IPS-15b (cell line): ENCODE measurements around the gene BCL2L2.

Experiments used
- H3K27me3 ChIP-seq: one replicate; pipeline ENCODE4 v1.6.1; 2013; ENCODE audit warnings: low read length; ENCODE audit not compliant: control insufficient read depth, insufficient read depth
- H3K36me3 ChIP-seq: one replicate; pipeline ENCODE4 v1.6.1; 2013; ENCODE audit warnings: low read length; ENCODE audit not compliant: control insufficient read depth, insufficient read depth
- H3K4me1 ChIP-seq: one replicate; pipeline ENCODE4 v1.6.1; 2013; ENCODE audit warnings: mild to moderate bottlenecking, low read length; ENCODE audit not compliant: control insufficient read depth, insufficient read depth
- H3K4me3 ChIP-seq: one replicate; pipeline ENCODE4 v1.5.1; 2013; ENCODE audit warnings: low read depth, low read length
- H3K9ac ChIP-seq: one replicate; pipeline ENCODE4 v1.6.1; 2013; ENCODE audit warnings: low read depth, mild to moderate bottlenecking, low read length
- H3K9me3 ChIP-seq: one replicate; pipeline ENCODE4 v1.6.1; 2013; ENCODE audit warnings: mild to moderate bottlenecking, low read length; ENCODE audit not compliant: control insufficient read depth, insufficient read depth

Gene BCL2L2

DNA sequence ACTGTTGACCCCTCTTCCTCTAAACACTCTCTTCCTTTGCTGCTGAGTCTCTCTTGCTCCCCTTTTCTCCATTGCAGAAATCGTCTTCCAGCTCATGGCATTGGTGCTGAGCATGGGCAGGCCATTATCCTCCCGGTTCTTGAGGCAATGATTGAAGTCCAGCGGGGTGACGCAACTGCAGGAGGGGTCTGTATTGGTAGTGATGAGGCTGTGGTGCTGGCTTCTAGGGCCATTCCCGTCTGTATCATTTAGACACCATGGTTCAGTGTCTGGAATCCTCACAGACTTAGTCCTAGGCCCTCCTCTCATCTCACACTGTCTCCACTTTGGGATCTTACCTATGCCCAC lies 46.8 kb downstream of the BCL2L2 start:
- peak overlapping the region; percentile 72 for H3K4me3 ChIP-seq
- peaks cover 41% of the 10 kb centered on the region for H3K27me3 ChIP-seq
- no peak overlapping the region for H3K9ac ChIP-seq
- H3K4me1 ChIP-seq: no peaks in the 10 kb centered on the region
- peaks cover 3% of the 10 kb centered on the region for H3K36me3 ChIP-seq
- no peaks in the 10 kb centered on the region for H3K9me3 ChIP-seq

DNA sequence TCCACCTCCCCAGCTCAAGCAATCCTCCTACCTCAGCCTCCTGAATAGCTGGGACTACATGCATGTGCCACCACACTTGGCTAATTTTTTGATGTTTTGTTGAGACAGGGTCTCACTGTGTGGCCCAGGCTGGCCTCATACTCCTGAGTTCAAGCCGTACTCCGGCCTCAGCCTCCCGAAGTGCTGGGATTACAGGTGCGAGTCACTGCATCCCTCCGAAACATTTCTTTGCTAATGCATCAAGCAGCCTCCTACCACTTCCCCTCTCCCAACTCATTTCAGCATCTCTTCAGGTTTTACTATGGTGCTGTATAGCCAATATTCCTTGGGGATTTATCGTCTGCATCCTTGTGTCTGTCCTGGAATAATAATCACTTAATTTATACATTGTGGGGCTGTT lies 48.4 kb downstream of the BCL2L2 start:
- peaks cover 41% of the 10 kb centered on the region for H3K27me3 ChIP-seq
- no peaks in the 10 kb centered on the region for H3K4me1 ChIP-seq
- no peak overlapping the region for H3K9ac ChIP-seq
- no peaks in the 10 kb centered on the region for H3K9me3 ChIP-seq
- peaks cover 3% of the 10 kb centered on the region for H3K36me3 ChIP-seq
- no peak overlapping the region for H3K4me3 ChIP-seq

DNA sequence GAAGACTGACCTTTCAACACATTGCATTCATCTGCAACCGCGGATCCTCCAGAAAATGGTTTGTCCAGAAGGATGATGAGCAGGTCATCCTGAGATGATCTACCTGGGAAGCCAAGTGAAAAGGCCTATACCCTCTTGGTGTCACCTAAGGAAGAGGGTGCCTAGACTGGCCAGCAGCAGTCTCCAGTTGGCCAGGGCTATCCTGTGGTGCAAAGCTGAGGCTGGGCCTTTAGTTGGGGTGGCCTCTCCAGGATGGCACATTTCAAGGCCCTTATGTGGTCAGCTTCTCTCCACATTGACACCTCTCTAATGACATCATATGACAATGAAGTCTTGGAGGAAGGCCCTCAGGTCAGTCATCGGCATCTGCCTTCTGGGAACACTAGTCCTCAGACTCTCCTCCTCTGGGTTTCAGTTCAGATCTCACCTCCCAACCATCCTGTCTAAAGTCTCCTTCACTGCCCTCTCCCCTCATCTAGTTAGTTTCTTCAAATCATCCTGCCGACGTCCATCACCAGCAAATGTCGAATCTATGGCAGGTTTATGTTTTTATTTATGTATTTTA lies 49.3 kb downstream of the BCL2L2 start:
- peaks cover 36% of the 10 kb centered on the region for H3K27me3 ChIP-seq

DNA sequence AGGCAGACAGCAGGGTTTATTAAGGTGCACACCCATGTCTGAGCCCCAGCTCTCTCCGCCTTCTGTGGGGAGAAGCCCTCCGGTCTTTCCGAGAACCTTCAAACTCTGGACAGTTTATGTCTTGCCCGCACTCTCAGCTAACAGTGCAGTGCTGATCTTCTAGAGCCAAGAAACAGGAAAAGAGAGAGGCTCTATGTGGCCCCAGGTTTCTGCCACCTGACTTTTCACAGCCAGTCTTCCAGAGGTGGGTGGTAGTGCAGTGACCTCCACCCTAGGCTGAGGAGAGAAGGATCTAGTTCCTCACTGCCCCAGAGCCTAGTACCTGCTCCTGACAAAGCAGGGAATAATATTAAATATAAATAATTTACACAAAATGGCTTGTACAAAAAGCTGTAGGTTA lies 50.0 kb downstream of the BCL2L2 start:
- no peak overlapping the region for H3K9ac ChIP-seq
- H3K4me1 ChIP-seq: peaks cover 2% of the 10 kb centered on the region
- no peak overlapping the region for H3K4me3 ChIP-seq
- H3K9me3 ChIP-seq: no peaks in the 10 kb centered on the region
- peaks cover 29% of the 10 kb centered on the region for H3K27me3 ChIP-seq
- peaks cover 7% of the 10 kb centered on the region for H3K36me3 ChIP-seq

More for the DNA sequence above, 49.3 kb downstream of the BCL2L2 start:
- Histone ChIP-seq H3K4me1 (peaks cover 2% of the 10 kb centered on the region), H3K9ac (no peak overlapping the region), H3K4me3 (no peak overlapping the region), H3K9me3 (no peaks in the 10 kb centered on the region), H3K36me3 (peaks cover 7% of the 10 kb centered on the region)

DNA sequence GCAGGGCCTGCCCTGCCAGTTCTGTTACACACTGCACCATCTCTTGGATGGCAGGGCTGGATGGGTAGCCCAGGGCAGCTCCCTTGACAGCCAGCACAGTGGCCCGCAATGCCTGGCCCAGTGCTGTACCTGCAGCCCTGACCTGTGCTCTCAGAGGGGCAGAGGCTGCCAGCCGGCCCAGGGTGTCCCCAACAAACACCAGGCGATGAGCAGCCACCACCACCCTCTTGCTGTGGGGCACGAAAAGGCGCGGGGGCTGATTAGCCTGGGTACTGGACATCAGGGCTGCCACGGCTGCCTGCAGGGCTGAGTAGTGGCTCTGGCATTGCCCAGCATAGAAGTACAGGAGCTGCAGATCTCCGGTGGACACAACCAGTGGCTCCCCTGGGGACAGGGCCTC lies 50.6 kb downstream of the BCL2L2 start:
- Histone ChIP-seq H3K9ac (no peak overlapping the region), H3K27me3 (peaks cover 28% of the 10 kb centered on the region), H3K4me1 (peaks cover 2% of the 10 kb centered on the region), H3K4me3 (no peak overlapping the region), H3K9me3 (no peaks in the 10 kb centered on the region), H3K36me3 (peaks cover 7% of the 10 kb centered on the region)

DNA sequence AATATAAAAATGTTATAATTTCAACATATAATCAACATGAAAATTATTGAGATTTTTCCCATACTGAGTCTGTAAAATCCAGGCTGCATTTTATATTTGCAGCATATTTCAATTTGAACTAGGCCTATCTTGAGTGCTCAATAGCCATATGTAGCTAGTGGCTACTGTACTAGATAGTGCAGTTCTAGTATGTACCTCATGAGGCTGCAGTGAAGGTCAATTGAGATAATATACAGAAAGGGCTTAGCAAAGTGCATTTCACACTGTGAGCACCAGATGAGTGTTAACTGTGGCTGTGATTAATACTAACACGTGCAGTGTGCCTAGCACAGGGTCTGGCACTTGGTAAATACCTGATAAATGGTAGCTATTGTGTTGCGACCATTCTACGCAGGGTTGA lies 51.4 kb downstream of the BCL2L2 start:
- H3K4me3 ChIP-seq: no peak overlapping the region
- peaks cover 26% of the 10 kb centered on the region for H3K27me3 ChIP-seq
- peaks cover 7% of the 10 kb centered on the region for H3K36me3 ChIP-seq
- no peak overlapping the region for H3K9ac ChIP-seq
- H3K9me3 ChIP-seq: no peaks in the 10 kb centered on the region
- H3K4me1 ChIP-seq: peaks cover 3% of the 10 kb centered on the region

DNA sequence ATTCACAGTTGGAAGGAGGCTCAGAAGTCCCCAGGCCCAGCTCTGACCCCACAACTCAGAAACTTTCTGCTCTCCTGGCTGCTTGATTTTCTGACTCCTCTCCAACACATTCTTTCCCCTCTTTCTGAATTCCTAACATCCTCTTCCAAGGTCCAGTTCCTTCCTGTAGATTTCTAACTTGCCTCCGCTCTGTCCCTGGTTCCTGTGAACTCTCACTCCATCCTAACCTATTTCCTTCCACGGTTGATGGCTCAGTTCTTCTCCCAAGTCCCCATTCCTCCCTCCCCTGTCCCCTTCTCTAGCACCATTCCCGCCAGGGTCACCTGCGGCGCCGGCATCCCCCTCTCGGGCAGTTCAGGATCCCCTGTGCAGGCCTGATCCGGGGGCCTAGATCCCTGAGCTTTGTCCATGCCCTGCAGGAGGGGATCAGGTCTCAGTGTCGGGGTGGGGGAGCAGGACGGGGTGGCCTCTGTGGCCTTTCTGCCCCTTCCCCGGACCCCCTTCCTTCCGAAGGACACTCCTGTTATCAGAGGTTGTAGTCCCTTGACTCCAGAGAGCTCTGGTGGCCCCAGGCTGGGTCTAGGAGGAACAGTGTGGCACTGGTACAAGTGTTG lies 52.0 kb downstream of the BCL2L2 start:
- Histone ChIP-seq H3K4me3 (no peak overlapping the region), H3K27me3 (peaks cover 20% of the 10 kb centered on the region), H3K36me3 (peaks cover 7% of the 10 kb centered on the region), H3K9ac (no peak overlapping the region), H3K4me1 (peaks cover 4% of the 10 kb centered on the region), H3K9me3 (no peaks in the 10 kb centered on the region)

DNA sequence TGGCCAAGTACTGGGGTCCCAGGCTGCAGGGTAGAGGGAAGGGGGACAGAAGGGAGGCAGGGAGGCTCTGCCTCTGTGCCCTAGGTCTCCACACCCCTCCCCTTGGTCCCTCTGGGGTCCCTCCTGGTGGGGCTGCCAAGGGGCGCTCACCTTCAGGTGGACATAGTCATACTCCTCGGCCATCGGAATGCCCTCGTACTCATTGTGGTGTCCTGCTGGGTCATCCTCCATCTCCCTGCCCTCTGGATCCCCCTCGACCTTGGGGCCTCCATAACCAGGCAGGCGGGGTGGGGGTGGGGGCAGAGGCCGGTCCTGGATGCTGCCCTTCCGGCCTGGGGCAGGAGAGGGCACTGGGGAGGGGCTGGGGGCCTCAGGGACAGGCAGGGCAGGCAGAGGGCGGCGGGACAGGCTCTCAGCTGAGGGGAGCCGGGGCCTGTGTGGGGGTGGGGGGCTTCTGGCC lies 52.6 kb downstream of the BCL2L2 start:
- no peaks in the 10 kb centered on the region for H3K9me3 ChIP-seq
- H3K27me3 ChIP-seq: peaks cover 15% of the 10 kb centered on the region
- H3K36me3 ChIP-seq: peaks cover 7% of the 10 kb centered on the region

DNA sequence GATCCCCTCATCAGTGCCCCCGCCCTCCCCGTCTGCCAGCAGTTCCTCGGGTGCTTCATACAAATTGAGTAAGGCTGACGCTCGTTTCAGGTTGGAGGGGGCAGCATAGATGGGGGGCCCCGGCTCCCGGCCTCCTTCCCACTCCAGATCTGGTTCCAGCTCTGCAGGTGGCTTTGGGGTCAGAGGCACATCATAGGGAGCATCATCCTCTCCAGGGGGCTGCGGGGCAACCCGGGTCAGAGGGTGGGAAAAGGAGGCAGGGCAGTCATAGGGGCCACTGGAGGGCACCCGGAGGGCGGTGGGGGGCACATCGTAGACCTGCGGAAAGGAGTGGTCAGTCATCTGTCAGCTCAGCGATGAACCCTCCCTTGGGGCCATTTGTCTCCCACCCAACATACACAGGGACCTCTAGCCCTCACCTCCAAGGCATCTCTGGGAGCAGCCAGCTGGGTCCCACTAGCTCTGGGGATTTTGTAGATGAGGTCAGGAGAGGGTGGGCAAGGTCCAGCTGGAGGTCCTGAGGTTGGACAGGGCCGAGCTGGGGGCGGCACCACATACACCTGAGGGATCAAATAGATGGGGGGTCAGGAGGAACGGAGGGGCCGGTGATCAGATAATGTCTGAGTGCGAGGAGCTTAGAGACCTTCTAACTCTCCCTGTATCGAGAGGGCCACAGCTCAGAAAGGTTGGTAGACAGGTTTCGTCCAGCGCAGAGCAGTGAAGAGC lies 53.3 kb downstream of the BCL2L2 start:
- H3K27me3 ChIP-seq: peaks cover 10% of the 10 kb centered on the region
- H3K4me1 ChIP-seq: peaks cover 10% of the 10 kb centered on the region
- no peak overlapping the region for H3K4me3 ChIP-seq
- peaks cover 7% of the 10 kb centered on the region for H3K36me3 ChIP-seq
- H3K9me3 ChIP-seq: no peaks in the 10 kb centered on the region
- no peak overlapping the region for H3K9ac ChIP-seq

More for the DNA sequence above, 52.6 kb downstream of the BCL2L2 start:
- Histone ChIP-seq H3K9ac (no peak overlapping the region), H3K4me1 (peaks cover 9% of the 10 kb centered on the region), H3K4me3 (no peak overlapping the region)

DNA sequence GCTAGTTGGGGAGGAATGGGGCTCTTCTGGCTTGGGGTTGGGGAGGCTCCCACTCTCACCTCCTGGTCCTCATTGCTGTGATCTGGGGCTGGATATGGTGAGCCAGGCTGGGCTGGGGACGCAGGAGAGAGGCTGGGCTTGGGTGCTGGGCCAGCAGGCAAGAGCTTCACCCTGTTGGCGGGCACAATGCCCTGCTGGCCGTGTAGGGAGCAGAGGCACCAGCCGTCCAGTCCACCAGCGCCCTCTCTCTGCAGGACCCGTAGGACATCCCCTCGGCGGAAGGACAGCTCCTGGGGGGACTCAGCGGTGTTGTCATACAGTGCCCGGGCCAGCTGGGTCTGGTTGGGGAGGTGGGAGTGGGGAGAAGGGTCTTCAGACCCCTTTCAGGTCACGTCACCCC lies 53.9 kb downstream of the BCL2L2 start:
- peaks cover 7% of the 10 kb centered on the region for H3K36me3 ChIP-seq
- H3K9ac ChIP-seq: no peak overlapping the region
- peaks cover 4% of the 10 kb centered on the region for H3K27me3 ChIP-seq
- no peaks in the 10 kb centered on the region for H3K9me3 ChIP-seq
- peaks cover 10% of the 10 kb centered on the region for H3K4me1 ChIP-seq
- H3K4me3 ChIP-seq: no peak overlapping the region

DNA sequence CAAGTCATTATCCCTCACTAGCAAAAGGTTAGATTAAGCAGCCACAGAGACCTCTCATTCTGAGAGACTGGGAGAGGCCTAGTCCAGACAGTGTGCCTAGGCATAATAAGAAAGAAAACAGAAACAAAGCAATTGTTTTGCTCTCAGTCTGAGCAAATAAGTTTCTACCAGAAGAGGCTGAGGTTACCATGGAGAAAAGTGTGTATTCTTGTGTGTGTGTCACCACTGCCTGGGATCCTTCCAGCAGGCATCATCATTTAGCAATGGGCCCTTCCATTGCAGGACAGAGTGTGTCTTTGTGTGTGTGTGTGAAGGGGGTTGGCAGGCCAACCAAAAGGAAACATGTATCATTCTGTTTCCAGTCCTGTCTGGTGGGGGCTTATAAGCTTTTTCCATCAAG lies 54.7 kb downstream of the BCL2L2 start:
- Histone ChIP-seq H3K36me3 (peaks cover 7% of the 10 kb centered on the region), H3K4me1 (peaks cover 10% of the 10 kb centered on the region), H3K4me3 (no peak overlapping the region), H3K27me3 (peaks cover 2% of the 10 kb centered on the region), H3K9me3 (no peaks in the 10 kb centered on the region), H3K9ac (no peak overlapping the region)
